Suprapubic skin (tissue), 4 donors: Measurements from ENCODE around the gene SLC37A3. TPM values are rescaled to one million over a fixed set of nuclear protein-coding genes. Genes with fewer than 3 reads are reported as not detected.

Experiments
- DNase-seq, 2 donors: peaks; one replicate each; pipeline ENCODE4 v3.0.0-alpha.2; 2019; ENCODE audit warnings: low spot score in 2 of 2
- H3K27ac ChIP-seq: fragments of 200-600 bp; sonication (generic); one replicate; pipeline ENCODE4 v1.5.1; 2019
- H3K27me3 ChIP-seq: fragments of 200-600 bp; sonication (generic); one replicate; pipeline ENCODE4 v1.5.1; 2019
- H3K36me3 ChIP-seq: fragments of 200-600 bp; sonication (generic); one replicate; pipeline ENCODE4 v1.5.1; 2019
- H3K4me1 ChIP-seq: fragments of 200-600 bp; sonication (generic); one replicate; pipeline ENCODE4 v1.5.1; 2019
- H3K4me3 ChIP-seq: fragments of 200-600 bp; sonication (generic); one replicate; pipeline ENCODE4 v1.5.1; 2019; ENCODE audit warnings: mild to moderate bottlenecking
- H3K9me3 ChIP-seq: fragments of 200-600 bp; sonication (generic); one replicate; pipeline ENCODE4 v1.5.1; 2019
- EP300 ChIP-seq: sonication (generic); formaldehyde crosslinking; IDR thresholded peaks from one replicate; pipeline ENCODE4 v1.6.1; 2017; ENCODE audit warnings: antibody characterized with exemption
- POLR2A ChIP-seq, 2 donors: fragments of 450-650 bp; IDR thresholded peaks; one replicate each; pipeline ENCODE4 v1.6.1; 2017; ENCODE audit warnings: antibody characterized with exemption in 2 of 2, mild to moderate bottlenecking in 2 of 2, moderate library complexity in 2 of 2
- POLR2AphosphoS5 ChIP-seq, 3 donors: sonication (generic); formaldehyde crosslinking; IDR thresholded peaks; one replicate each; pipeline ENCODE4 v1.6.1; 2017; ENCODE audit warnings: antibody characterized with exemption in 3 of 3
- WGBS: methylation state at CpG from one replicate; pipeline ENCODE4 v1.1.5; 2018; 5-methylcytosine and 5-hydroxymethylcytosine counted together
- total RNA-seq, 4 donors: library from RNA; depleted of rRNA; stranded (reverse); fragments of >200 nt; gene quantifications; one replicate each; pipeline ENCODE4 v1.1.0, GENCODE V29; 2016
- TF ChIP-seq, protein P1 (sequence below), 2 donors: fragments of 200-600 bp in 1 of 2; fragments of 450-650 bp in 1 of 2; sonication (generic) in 1 of 2; IDR thresholded peaks; one replicate each; pipeline ENCODE4 v1.5.1; 2016 to 2019; ENCODE audit warnings: antibody characterized with exemption in 2 of 2, mild to moderate bottlenecking in 1 of 2, moderate library complexity in 1 of 2

The SLC37A3 gene
- total RNA-seq, 4 donors from 2014 or later, result 27.3 to 61.4 (median 39.2) TPM

- no peaks in the 10 kb centered on the region for H3K36me3 ChIP-seq
- no peak for TF ChIP-seq EP300
- TF ChIP-seq, protein P1, sequence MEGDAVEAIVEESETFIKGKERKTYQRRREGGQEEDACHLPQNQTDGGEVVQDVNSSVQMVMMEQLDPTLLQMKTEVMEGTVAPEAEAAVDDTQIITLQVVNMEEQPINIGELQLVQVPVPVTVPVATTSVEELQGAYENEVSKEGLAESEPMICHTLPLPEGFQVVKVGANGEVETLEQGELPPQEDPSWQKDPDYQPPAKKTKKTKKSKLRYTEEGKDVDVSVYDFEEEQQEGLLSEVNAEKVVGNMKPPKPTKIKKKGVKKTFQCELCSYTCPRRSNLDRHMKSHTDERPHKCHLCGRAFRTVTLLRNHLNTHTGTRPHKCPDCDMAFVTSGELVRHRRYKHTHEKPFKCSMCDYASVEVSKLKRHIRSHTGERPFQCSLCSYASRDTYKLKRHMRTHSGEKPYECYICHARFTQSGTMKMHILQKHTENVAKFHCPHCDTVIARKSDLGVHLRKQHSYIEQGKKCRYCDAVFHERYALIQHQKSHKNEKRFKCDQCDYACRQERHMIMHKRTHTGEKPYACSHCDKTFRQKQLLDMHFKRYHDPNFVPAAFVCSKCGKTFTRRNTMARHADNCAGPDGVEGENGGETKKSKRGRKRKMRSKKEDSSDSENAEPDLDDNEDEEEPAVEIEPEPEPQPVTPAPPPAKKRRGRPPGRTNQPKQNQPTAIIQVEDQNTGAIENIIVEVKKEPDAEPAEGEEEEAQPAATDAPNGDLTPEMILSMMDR (IDR thresholded peaks at IDR 0.05), result no peak
- no peak for TF ChIP-seq POLR2A (IDR thresholded peaks at IDR 0.05)
- TF ChIP-seq POLR2AphosphoS5 (IDR thresholded peaks at IDR 0.05), result no peak
- H3K27me3 ChIP-seq, result no peaks in the 10 kb centered on the region
- no peak for DNase-seq
- no peaks in the 10 kb centered on the region for H3K9me3 ChIP-seq
- H3K4me1 ChIP-seq, result peaks cover 22% of the 10 kb centered on the region
- WGBS, result 77% methylated on average over 10 of the region's 10 CpGs
- H3K4me3 ChIP-seq, result peak overlapping the region; percentile 99
- H3K27ac ChIP-seq, result no peak overlapping the region
Measured at GRCh38 chr7:140398821-140399220, 491 bp upstream of the SLC37A3 start.

GRCh38 chr7:140393756-140394306, 4.5 kb downstream of the SLC37A3 start:
- 96% methylated on average over 12 of the region's 12 CpGs for WGBS
- H3K27me3 ChIP-seq, result no peaks in the 10 kb centered on the region
- no peaks in the 10 kb centered on the region for H3K9me3 ChIP-seq

DNA sequence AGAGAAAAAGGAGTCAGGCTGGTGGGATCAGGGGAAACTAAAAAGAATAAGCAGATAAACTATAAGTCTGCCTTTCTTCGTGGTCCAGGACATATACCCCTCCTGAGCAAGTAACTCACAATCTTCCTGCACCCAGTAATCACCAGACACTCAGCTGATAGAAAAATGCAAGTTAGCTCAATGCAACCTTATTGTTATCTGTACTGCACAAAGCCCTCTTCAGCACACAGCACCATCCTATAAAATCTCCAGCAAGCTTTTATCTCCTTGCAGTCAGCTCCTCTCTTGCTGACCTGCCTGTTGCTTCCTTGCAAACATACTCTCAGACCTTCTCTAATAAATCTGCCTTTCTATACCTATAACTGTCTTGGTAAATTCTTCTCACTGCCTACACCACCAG, 6.7 kb downstream of the SLC37A3 start:
- no peaks in the 10 kb centered on the region for H3K36me3 ChIP-seq
- H3K9me3 ChIP-seq, result no peaks in the 10 kb centered on the region
- no peaks in the 10 kb centered on the region for H3K27me3 ChIP-seq
- H3K4me3 ChIP-seq, result no peak overlapping the region
- H3K27ac ChIP-seq, result no peak overlapping the region
- WGBS, result 96% methylated on average over 1 of the region's 1 CpG
- DNase-seq, result no peak
- no peak for TF ChIP-seq POLR2A (IDR thresholded peaks at IDR 0.05)
- no peak for TF ChIP-seq EP300
- TF ChIP-seq, protein P1 (IDR thresholded peaks at IDR 0.05), result no peak
- no peak for TF ChIP-seq POLR2AphosphoS5 (IDR thresholded peaks at IDR 0.05)
- peaks cover 8% of the 10 kb centered on the region for H3K4me1 ChIP-seq

More at GRCh38 chr7:140393756-140394306, 4.5 kb downstream of the SLC37A3 start:
- H3K36me3 ChIP-seq, result no peaks in the 10 kb centered on the region
- peak in 1 of 2 donors; percentile 32 for DNase-seq
- no peak overlapping the region for H3K27ac ChIP-seq
- H3K4me3 ChIP-seq, result no peak overlapping the region
- TF ChIP-seq, protein P1 (IDR thresholded peaks at IDR 0.05), result no peak
- TF ChIP-seq POLR2A (IDR thresholded peaks at IDR 0.05) (no peak), POLR2AphosphoS5 (IDR thresholded peaks at IDR 0.05) (no peak), EP300 (no peak)
- peaks cover 19% of the 10 kb centered on the region for H3K4me1 ChIP-seq

- Histone ChIP-seq H3K9me3 (no peaks in the 10 kb centered on the region), H3K4me1 (no peaks in the 10 kb centered on the region), H3K36me3 (no peaks in the 10 kb centered on the region), H3K27me3 (no peaks in the 10 kb centered on the region), H3K27ac (no peak overlapping the region), H3K4me3 (no peak overlapping the region)
- WGBS, result 85% methylated on average over 8 of the region's 8 CpGs
- no peak for TF ChIP-seq POLR2A (IDR thresholded peaks at IDR 0.05)
- TF ChIP-seq EP300, result no peak
- no peak for TF ChIP-seq POLR2AphosphoS5 (IDR thresholded peaks at IDR 0.05)
- TF ChIP-seq, protein P1 (IDR thresholded peaks at IDR 0.05), result no peak
- no peak for DNase-seq
Measured at GRCh38 chr7:140390466-140391190, 7.7 kb downstream of the SLC37A3 start.

- TF ChIP-seq POLR2AphosphoS5 (IDR thresholded peaks at IDR 0.05), result no peak
- no peak for TF ChIP-seq EP300
- TF ChIP-seq POLR2A (IDR thresholded peaks at IDR 0.05), result no peak
- TF ChIP-seq, protein P1 (IDR thresholded peaks at IDR 0.05), result no peak
- 74% methylated on average over 4 of the region's 4 CpGs for WGBS
- Histone ChIP-seq H3K36me3 (no peaks in the 10 kb centered on the region), H3K4me3 (no peak overlapping the region), H3K27ac (no peak overlapping the region), H3K9me3 (no peaks in the 10 kb centered on the region), H3K4me1 (peaks cover 2% of the 10 kb centered on the region), H3K27me3 (no peaks in the 10 kb centered on the region)
- DNase-seq, result no peak
Measured at GRCh38 chr7:140390034-140390433, 8.3 kb downstream of the SLC37A3 start.
